HEK293T (cell line): Measurements from ENCODE around the gene SP110.

ENCODE experiments used
- ARNT ChIP-seq: fragments of 450-650 bp; IDR thresholded peaks from 2 replicates; pipeline ENCODE4 v1.6.1; 2017; ENCODE audit warnings: mild to moderate bottlenecking
- BHLHE40 ChIP-seq: fragments of 450-650 bp; IDR thresholded peaks from 2 replicates; pipeline ENCODE4 v1.6.1; 2016; ENCODE audit warnings: mild to moderate bottlenecking, moderate library complexity, borderline replicate concordance
- CTBP1 ChIP-seq: fragments of 450-650 bp; IDR thresholded peaks from 2 replicates; pipeline ENCODE4 v1.6.1; 2016; ENCODE audit warnings: borderline replicate concordance
- ELF4 ChIP-seq: fragments of 450-650 bp; IDR thresholded peaks from 2 replicates; pipeline ENCODE4 v1.6.1; 2017; ENCODE audit warnings: antibody characterized with exemption
- FOXA1 ChIP-seq: fragments of 450-650 bp; IDR thresholded peaks from 2 replicates; pipeline ENCODE4 v1.6.1; 2016; ENCODE audit warnings: mild to moderate bottlenecking
- FOXM1 ChIP-seq: fragments of 450-650 bp; IDR thresholded peaks from 2 replicates; pipeline ENCODE4 v1.6.1; 2017; ENCODE audit warnings: mild to moderate bottlenecking, borderline replicate concordance
- HDGF ChIP-seq: fragments of 450-650 bp; IDR thresholded peaks from 2 replicates; pipeline ENCODE4 v1.6.1; 2017; ENCODE audit warnings: antibody characterized with exemption, borderline replicate concordance
- L3MBTL2 ChIP-seq: fragments of 450-650 bp; conservative IDR thresholded peaks from 2 replicates; pipeline ENCODE4 v1.6.1; 2016; ENCODE audit warnings: mild to moderate bottlenecking
- LEF1 ChIP-seq: fragments of 450-650 bp; IDR thresholded peaks from 2 replicates; pipeline ENCODE4 v1.6.1; 2017; ENCODE audit warnings: mild to moderate bottlenecking, borderline replicate concordance
- NFRKB ChIP-seq: fragments of 450-650 bp; IDR thresholded peaks from 2 replicates; pipeline ENCODE4 v1.6.1; 2016; ENCODE audit warnings: mild to moderate bottlenecking, moderate library complexity
- PKNOX1 ChIP-seq: fragments of 450-650 bp; IDR thresholded peaks from 2 replicates; pipeline ENCODE4 v1.6.1; 2016
- SP1 ChIP-seq: fragments of 450-650 bp; IDR thresholded peaks from 2 replicates; pipeline ENCODE4 v1.6.1; 2017
- SUZ12 ChIP-seq: fragments of 450-650 bp; IDR thresholded peaks from 2 replicates; pipeline ENCODE4 v1.6.1; 2016; ENCODE audit warnings: mild to moderate bottlenecking

GRCh38 chr2:230172156-230172555 is 47.6 kb downstream of the SP110 start:
- TF ChIP-seq FOXM1 (no peak), ARNT (no peak), PKNOX1 (no peak), BHLHE40 (no peak), SP1 (no peak), HDGF (no peak), CTBP1 (no peak), FOXA1 (no peak), SUZ12 (no peak), ELF4 (no peak), NFRKB (no peak), L3MBTL2 (no peak), LEF1 (no peak)
